ACHN (cell line): ENCODE results near the gene DCAF8L2.

Source experiments
- DNase-seq: peaks from one replicate; pipeline ENCODE4 v3.0.0-alpha.2; 2015
- in situ Hi-C: cut with HindIII; loops from 2 replicates; pipeline ENCODE4 v1.10.0; 2017; ENCODE audit warnings: low sequenced_read_pairs, low pct_ligation_motif_present, low pct_unique_long_range_greater_than_20kb

DCAF8L2 gene

GRCh38 chrX:27796640-27797257, 206.6 kb downstream of the DCAF8L2 start:
- no peak for DNase-seq
- in situ Hi-C loops: no loop called here

- DNase-seq: no peak
Observed at GRCh38 chrX:27797575-27797974, 207.4 kb downstream of the DCAF8L2 start.

More at GRCh38 chrX:27797575-27797974, 207.4 kb downstream of the DCAF8L2 start:
- in situ Hi-C loops: no loop called here
